Tongue (tissue), 2 donors: ENCODE measurements around the gene RASSF1. TPM values are rescaled to one million over a fixed set of nuclear protein-coding genes. Genes with fewer than 3 reads are reported as not detected.

Source experiments
- DNase-seq: peaks from one replicate; pipeline ENCODE4 v3.0.0-alpha.2; 2015
- total RNA-seq: library from RNA; depleted of rRNA; stranded (reverse); fragments of >200 nt; gene quantifications from one replicate; pipeline ENCODE4 v1.2.3, GENCODE V29; 2014

Gene RASSF1
- total RNA-seq, 1 donor from 2014 or later: 43.2 TPM

- DNase-seq: peak; percentile 42
Observed at GRCh38 chr3:50299929-50300680, 40.5 kb downstream of the RASSF1 start.

DNA sequence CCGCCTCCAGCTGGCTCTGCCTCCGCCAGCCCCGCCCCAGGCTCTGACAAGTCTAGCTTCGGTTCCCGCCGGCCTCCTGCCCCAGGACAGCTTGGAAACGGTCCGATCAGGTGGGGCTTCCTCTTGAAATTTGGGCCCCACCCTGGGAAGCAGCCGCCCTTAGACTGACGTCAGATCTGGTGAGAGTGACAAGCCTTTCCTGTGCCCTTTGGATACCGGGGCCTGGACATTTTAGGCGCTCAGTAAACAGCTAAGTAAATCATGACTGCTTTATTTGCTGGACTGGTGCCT, 41.1 kb downstream of the RASSF1 start:
- DNase-seq: no peak

- DNase-seq: peak; percentile 100
Observed at GRCh38 chr3:50298836-50299637, 41.6 kb downstream of the RASSF1 start, which contains the start of the genes HYAL3 and NAA80. Gene HYAL3 (minus strand): TSS chr3:50299405. CDS start chr3:50295602, 3,803 bp downstream. Gene NAA80 (minus strand): TSS chr3:50299405. CDS start chr3:50297463, 1,942 bp downstream.

DNA sequence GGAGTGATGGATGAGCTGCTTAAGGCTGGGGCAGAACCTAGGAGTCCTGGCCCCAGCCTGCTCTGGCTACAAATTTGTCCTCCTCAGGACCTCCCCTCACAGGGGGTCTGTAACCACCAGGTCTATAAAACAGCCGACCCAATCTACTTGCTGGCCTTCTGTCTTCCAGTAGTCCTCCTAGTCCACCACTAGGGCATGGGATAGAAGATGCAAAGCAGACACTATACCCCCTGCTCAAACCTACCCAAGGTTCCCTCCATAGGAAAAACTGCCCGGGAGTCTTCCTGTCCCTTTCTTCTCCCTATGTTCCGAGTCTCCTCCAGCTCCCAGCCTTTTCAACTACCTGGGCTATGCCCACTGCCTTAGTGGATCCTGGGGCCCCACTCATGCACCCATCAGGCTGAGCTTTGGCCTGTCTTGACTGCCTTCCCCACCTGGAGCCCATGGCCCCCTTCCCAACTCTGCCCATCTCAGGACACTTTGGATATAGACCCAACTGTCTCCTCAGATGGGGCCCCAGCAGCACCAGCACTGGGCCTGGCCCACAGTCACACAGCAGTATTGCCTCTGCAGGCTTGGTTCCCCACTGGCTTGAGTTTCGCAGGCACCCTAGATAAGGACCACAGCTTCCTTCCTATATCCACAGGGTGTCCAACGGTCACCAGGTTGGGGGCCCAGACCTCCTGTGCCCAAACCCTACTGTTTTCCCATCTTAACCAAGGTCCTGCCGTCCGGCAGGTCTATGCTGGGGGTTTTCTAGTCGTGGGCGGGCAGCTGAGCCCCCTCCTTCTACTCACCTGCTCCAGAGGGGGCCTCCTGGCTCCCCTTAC, 42.5 kb downstream of the RASSF1 start:
- no peak for DNase-seq

DNA sequence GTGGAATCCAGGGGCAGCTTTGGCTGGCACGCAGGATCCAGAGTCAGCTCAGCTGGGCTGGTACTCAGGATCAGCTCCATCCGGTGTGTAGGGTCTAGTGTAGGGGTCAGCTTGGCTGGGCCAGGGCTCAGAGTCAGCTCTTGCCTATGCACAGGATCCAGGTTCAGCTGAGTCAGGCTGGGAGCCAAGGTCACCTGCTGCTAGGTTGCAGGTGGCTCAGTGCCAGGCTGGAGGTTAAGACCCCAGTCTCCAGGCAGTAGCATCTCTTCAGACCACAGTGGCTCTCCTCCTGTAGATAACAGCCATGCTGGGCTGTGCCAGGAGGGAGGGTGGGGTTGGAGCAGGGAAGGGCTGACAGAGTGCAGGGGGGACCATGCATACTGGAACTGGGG, 43.3 kb downstream of the RASSF1 start:
- no peak for DNase-seq

DNA sequence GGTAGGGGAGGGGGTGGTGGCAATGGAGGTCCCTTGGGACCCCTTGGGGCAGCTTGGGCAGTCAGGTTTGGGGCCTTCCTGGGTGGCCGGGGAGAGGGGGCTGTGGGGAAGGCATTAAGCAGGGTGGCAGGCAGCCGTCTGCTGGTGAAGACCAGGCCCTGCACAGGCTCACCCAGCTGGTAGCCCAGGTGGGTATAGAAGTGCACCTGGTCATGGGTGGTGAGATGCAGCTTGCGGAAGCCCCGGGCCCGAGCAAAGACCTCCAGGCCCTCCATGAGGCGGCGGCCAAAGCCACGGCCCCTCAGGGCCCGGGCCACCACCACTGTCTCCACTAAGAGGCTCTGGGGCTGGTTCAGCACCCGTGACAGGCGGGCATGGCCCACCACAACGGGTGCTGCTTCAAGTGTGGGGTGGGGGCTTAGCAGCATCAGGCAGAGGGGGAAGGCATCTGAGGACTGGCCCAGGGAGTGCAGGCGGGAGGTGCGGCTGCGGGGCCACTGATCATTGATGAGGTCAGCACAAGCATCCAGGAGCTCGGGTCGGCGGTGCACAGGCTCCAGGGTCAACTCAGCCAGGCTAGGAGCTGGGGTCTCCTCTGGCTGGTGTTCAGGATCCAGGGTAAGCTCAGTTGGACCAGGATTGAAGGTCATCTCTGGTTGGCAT, 43.8 kb downstream of the RASSF1 start:
- no peak for DNase-seq

DNA sequence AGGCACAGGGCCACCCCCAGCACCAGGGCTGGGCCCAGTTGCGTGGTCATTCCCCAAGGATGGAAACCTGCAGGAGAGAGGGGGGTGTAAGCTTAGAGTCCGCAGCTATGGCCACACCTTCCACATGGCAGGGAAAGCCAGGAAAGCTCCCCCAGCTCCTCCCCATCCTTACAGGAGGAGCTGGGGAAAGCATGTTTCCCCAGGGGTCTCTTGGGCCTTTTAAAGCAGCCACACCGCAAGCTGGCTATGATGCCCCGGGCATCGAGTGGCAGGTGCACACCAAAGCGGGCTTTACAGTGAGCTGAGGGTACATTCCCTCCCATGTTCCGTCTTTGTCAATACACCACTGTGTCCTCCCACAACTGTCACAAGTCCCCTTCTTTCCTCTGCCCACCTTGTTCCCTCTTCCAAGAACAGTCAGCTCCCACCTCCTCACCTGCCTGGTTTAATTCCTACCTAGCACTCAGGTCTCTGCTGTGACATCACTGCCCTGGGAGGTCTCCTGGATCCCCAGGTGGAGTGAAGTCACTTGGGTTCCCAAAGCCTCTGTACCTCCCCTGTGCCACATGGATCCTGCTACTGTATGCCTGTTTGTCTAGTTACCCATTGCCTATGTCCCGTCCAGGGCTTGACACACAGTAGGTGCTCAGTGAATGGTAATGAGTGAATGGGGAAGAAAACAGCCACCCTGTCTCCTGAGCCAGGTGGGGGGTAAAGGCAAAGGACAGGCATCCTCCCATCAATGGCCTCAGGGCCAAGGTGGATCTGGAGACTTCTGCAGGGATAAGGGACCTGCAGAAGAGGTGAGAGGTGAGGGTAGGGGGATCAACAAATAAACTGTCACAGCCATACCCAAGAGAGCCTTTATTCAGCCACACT, 44.8 kb downstream of the RASSF1 start:
- no peak for DNase-seq

GRCh38 chr3:50294492-50295403, 45.9 kb downstream of the RASSF1 start:
- no peak for DNase-seq

DNA sequence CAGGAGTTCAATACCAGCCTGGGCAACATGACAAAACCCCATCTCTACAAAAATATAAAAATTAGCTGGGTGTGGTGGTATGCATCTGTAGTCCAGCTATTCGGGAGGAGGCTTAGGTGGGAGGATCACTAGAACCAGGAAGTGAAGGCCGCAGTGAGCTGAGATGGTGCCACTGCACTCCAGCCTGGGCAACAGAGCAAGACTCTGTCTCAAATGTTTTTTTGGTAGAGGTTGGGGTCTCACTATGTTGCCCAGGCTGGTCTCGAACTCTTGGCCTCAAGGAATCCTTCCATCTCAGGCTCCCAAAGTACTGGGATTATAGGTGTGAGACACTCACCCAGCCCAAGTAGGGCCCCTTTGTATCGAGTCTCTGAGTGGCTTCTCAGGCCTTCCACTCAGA, 46.5 kb downstream of the RASSF1 start:
- DNase-seq: no peak

- DNase-seq: no peak
Observed at GRCh38 chr3:50293079-50293801, 47.4 kb downstream of the RASSF1 start.

DNA sequence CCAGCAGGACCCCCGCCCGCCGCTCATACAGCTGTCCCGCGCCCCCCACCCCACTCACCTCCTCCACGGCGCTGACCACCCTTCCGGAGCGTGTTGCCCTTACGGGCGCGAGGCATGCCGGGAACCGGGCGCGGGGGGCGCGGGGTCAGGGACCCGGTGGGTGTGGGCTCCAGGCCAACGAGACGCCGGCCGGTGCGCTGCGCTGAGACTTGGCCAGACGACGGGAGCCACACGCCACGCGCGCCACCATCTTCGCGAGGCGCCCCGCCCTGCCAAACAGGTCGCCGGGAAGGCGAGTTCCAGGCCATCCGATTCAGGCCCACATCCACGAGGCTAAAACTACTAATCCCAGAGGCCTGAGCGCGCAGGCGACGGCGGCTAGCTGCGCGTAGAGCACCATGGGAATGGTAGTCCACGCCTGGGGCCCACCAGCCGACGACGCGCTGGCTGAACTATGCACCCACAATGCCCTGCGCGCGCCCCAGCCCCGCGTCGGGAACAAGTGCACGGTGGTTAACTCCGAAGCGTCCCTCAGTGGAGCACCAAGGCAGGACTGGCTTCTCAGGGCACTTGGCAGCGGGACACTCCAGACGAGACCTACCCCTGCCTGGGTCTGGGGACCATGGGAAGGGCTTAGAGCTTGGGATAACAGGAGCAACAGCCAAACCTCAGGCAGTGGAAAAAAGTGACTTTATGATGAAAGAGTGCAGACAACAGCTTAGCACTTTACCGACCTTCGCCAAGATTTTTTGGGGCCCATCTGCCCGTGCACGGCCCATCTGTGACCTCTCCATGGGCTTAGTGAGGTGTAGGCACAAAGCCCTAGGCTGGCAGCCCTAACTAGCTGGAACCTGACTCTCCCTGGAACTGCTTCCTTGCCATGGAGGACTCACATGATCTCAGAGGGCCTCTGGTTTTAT, 48.2 kb downstream of the RASSF1 start, which contains the start of gene IFRD2:
IFRD2 (minus strand) TSS at position 271 of the 920 bp plus-strand sequence; CDS start at position 116, 155 bp downstream.
- peak; percentile 99 for DNase-seq

DNA sequence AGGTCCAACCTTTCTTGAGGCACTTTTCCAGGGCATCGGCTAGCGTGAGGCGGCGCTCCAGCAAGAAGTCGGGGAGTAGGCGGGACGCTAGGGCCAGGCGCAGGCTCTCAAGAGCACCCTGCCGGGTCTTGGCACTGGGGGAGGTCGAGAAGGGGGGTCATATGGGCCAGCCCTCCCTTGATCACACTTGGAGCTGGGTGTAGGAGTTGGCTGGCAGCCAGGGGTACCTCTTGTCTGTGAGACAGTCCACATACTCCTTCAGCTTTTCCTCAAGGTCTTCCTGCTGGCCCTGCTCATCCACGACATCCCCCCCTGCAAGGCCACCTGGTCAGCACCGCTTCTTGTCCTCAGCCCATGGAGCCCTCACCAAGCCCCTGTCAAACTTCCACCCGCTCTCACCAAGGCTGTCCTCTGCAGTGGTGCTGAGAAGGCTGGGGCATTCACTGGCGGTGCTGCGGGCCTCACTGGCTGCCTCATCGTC, 50.4 kb downstream of the RASSF1 start:
- DNase-seq: no peak

GRCh38 chr3:50289130-50289529, 51.5 kb downstream of the RASSF1 start:
- DNase-seq: no peak

DNA sequence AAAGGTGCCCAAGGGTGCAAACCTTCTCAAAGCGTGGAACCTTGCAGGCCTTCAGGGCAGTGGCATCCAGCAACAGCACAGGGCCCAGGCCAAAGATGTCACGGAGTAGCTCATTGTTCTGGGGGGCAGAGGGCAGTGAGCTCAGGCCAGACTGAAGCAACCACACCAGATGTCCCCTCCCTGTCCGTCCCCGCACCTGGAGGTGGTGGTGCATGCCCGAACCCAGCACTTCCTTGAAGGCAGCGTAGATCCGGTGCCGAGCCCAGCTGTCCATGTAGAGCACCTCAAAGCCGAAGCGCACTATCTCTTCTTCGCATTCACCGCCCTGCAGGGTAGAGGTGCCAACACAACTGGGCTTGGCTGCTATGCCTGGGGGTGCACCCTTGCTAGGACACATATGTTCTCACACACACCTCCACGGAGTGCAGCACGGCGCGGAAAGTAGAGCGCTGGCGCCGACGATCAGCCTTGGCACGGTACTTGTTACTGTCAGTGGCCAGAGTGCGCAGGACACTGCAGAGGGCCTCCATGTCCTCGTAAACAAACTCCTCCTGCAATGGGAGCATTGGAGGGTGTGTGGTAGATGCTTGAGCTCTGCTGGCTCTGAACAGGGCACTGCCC, 52.1 kb downstream of the RASSF1 start:
- DNase-seq: no peak

DNA sequence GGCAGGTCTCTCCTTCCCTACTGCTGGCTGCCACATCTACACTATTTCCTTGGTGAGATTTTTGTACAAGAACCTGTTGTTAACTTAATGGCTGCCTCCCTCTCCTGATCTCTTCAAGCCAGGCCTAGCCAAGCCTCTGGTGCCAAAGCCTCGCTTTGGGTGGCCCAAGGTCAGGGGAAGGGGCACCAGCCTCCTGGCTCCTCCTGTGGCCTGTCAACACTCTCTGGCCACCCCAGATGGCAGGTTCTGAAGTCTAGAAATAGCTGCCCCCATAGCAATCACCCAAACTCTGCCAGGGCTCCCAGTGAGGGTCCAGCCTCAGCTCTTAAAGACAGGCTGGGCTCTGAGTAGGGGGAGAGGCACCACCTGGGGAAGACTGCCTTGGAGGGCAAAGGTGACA, 53.4 kb downstream of the RASSF1 start:
- DNase-seq: no peak

DNA sequence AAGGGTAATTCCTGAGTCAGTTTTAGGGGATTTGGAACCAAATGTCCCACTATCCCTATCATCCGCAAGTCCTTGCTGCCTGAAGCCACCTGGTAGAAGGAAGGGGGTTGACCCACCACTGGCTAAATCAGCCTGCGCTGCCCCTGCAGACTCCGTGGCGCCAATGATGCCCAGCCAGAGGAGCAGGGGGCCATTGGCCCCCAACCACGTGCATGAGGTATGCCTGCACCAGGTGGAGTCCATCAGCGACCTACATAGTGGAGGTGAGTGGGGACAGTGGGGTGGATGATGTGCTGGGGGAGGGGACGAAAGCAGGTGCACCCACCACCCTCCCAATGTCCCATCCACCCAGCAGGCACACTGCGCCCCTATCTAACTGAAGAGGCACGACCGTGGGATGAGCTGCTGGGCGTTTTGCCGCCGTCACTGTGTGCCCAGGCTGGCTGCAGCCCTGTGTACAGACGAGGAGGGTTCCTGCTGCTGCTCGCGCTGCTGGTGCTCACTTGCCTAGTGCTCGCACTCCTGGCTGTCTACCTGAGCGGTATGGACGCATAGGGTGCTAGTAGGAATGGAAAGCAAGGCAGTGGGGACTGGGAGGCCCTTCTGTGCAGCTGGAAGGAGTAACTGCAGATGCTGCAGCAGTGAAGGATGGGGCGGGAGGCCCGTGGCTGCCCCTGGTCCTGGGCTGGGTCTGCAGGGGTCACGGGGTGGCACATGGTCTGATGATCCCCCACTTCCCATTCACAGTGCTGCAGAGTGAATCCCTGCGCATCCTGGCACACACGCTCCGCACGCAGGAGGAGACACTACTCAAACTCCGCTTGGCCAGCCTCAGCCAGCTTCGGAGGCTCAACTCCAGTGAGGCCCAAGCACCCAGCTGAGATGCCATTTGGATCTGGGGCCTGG, 54.1 kb downstream of the RASSF1 start:
- no peak for DNase-seq
